ENCODE data around the gene KCNIP4. TPM values are rescaled to one million over a fixed set of nuclear protein-coding genes. Genes with fewer than 3 reads are reported as not detected.

Gene KCNIP4
- total RNA-seq, 2 experiments from 2014 or later, result not detected

GRCh38 chr4:21896767-21897166 lies 51.8 kb downstream of the KCNIP4 start:
- CTCF ChIA-PET, result interaction anchor here (0.7 kb wide), 1 partner anchor 442 kb away, joined by 3 read pairs; no protein-coding TSS in a partner anchor
- Mint-ChIP-seq H3K4me1 (ENCODE audit: low read depth) (no peaks in the 10 kb centered on the region), H3K27me3 (ENCODE audit: low read depth) (no peaks in the 10 kb centered on the region), H3K4me3 (no peak overlapping the region), H3K36me3 (ENCODE audit: low read depth) (no peaks in the 10 kb centered on the region), H3K9me3 (peaks cover 8% of the 10 kb centered on the region), H3K27ac (no peak overlapping the region)
- intact Hi-C loops (cut with micrococcal nuclease), result no loop called here
- DNase-seq, result no peak

DNA sequence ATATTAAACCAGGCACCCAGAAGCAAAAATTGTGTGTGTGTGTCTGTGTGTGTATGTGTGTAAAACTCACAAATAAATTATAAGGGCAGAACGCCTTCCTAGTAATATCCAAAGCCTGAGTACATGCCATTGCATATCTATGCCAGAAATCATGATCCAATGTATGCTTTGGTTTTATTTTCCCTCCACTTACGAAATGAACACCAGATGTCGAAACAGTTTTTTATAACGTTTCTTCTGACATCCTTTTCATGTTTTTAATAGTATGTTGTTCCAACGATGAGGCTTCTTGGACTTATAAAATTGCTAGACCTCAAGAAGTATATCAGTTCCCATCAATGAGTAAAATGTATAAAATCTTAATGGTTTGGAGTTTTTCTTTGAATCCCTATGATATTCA lies 55.4 kb downstream of the KCNIP4 start:
- CTCF ChIA-PET, result no interaction called here
- Mint-ChIP-seq H3K4me1 (ENCODE audit: low read depth) (peaks cover 5% of the 10 kb centered on the region), H3K27ac (no peak overlapping the region), H3K36me3 (ENCODE audit: low read depth) (no peaks in the 10 kb centered on the region), H3K27me3 (ENCODE audit: low read depth) (peaks cover 2% of the 10 kb centered on the region), H3K4me3 (no peak overlapping the region), H3K9me3 (peaks cover 4% of the 10 kb centered on the region)
- no peak for DNase-seq
- intact Hi-C loops (cut with micrococcal nuclease), result no loop called here

- Mint-ChIP-seq H3K9me3 (peaks cover 4% of the 10 kb centered on the region), H3K4me3 (no peak overlapping the region), H3K27me3 (ENCODE audit: low read depth) (peaks cover 2% of the 10 kb centered on the region), H3K36me3 (ENCODE audit: low read depth) (no peaks in the 10 kb centered on the region), H3K4me1 (ENCODE audit: low read depth) (peaks cover 7% of the 10 kb centered on the region), H3K27ac (no peak overlapping the region)
- CTCF ChIA-PET, result no interaction called here
- intact Hi-C loops (cut with micrococcal nuclease), result no loop called here
- no peak for DNase-seq
Observed at GRCh38 chr4:21890231-21890630, 58.3 kb downstream of the KCNIP4 start.

DNA sequence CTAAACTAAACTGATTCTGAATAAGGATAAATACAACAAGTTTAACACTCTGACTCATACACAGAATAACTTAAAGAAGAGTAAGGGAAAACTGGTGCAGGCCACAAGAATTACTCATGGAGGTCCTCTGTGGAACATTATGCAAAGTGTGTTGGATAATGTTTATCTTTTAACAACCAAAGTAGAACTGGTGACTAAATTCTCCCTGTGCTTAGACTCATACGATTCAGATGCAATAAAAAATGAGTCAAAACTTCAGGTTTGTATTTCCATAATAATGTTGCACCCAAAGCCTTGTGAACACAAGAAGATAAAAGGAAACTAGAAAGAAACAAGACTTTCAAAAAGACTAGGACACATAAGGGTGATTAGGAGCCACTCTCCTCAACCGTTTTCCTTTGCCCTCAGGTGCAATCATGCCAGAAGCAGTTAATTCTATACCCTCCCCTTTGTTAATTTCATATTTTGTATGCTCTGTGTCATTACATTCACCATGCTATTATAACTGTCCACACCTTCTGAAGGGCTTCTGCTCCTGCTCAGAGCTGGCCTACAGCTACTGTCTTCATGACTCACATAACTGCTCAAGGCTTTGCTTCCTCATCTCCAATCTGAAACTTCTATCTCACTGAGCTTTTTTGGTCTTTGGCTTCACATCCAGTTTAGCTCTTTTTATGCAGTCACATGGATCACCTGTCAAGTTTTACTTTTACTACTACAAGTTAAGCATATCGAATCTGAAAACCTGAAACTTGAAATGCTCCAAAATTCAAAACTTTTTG lies 60.2 kb downstream of the KCNIP4 start:
- H3K4me1 Mint-ChIP-seq (ENCODE audit: low read depth), result peaks cover 7% of the 10 kb centered on the region
- no peak for DNase-seq
- no peaks in the 10 kb centered on the region for H3K36me3 Mint-ChIP-seq (ENCODE audit: low read depth)
- peaks cover 2% of the 10 kb centered on the region for H3K27me3 Mint-ChIP-seq (ENCODE audit: low read depth)
- peak overlapping the region; percentile 51 for H3K27ac Mint-ChIP-seq
- H3K4me3 Mint-ChIP-seq, result no peak overlapping the region
- H3K9me3 Mint-ChIP-seq, result peaks cover 12% of the 10 kb centered on the region
- CTCF ChIA-PET, result interaction anchor here (0.6 kb wide), 1 partner anchor 449 kb away, joined by 3 read pairs; no protein-coding TSS in a partner anchor
- intact Hi-C loops (cut with micrococcal nuclease), result loop anchor here (2.0 to 10.0 kb wide), 3 partner anchors 496 to 786 kb away; no protein-coding TSS in a partner anchor

DNA sequence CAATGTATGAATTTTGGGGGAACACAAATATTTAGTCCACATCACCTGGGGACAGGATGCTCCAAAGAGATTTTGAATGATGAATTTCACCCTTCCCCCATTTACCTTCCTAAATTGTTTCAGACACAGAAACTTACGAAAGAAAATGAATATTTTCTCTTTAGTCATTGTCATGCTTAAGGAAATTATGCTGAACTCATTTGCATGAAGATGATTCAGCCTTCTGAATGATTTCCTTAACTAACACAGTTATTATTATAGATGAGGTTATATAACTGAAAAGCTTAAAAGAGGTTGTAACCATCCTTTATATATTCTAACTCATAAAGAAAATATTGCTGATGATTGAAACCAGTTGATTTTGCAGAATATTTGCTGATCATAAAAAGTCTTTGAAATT lies 61.1 kb downstream of the KCNIP4 start:
- CTCF ChIA-PET, result no interaction called here
- Mint-ChIP-seq H3K27me3 (ENCODE audit: low read depth) (peaks cover 2% of the 10 kb centered on the region), H3K36me3 (ENCODE audit: low read depth) (no peaks in the 10 kb centered on the region), H3K4me1 (ENCODE audit: low read depth) (peaks cover 7% of the 10 kb centered on the region), H3K27ac (no peak overlapping the region), H3K9me3 (peaks cover 12% of the 10 kb centered on the region), H3K4me3 (no peak overlapping the region)
- no peak for DNase-seq
- intact Hi-C loops (cut with micrococcal nuclease), result loop anchor here (5.0 to 10.0 kb wide), 2 partner anchors 615 to 787 kb away; no protein-coding TSS in a partner anchor

DNA sequence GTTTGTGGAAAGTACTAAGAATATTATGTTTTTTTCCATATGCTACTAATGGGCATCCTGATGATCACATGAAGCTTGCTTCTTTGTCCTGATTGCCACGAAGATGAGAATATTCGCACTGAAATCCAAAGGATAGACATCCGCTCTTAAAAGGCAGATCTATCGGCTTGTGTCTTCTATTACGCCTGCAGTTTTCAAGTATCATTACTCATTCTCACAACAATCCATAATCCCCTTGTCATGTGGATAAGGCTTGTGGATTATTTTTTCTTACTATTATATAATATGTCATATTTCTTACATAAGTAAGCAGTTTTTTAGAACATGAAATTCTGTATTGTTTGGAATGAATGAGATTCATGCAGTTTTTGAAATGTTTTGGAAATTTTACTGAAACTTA lies 62.8 kb downstream of the KCNIP4 start:
- intact Hi-C loops (cut with micrococcal nuclease), result loop anchor here (5.0 to 10.0 kb wide), 2 partner anchors 617 to 789 kb away; no protein-coding TSS in a partner anchor
- H3K27me3 Mint-ChIP-seq (ENCODE audit: low read depth), result no peaks in the 10 kb centered on the region
- DNase-seq, result no peak
- peaks cover 12% of the 10 kb centered on the region for H3K9me3 Mint-ChIP-seq
- peaks cover 11% of the 10 kb centered on the region for H3K4me1 Mint-ChIP-seq (ENCODE audit: low read depth)
- H3K36me3 Mint-ChIP-seq (ENCODE audit: low read depth), result no peaks in the 10 kb centered on the region
- no peak overlapping the region for H3K4me3 Mint-ChIP-seq
- CTCF ChIA-PET, result no interaction called here
- H3K27ac Mint-ChIP-seq, result no peak overlapping the region

DNA sequence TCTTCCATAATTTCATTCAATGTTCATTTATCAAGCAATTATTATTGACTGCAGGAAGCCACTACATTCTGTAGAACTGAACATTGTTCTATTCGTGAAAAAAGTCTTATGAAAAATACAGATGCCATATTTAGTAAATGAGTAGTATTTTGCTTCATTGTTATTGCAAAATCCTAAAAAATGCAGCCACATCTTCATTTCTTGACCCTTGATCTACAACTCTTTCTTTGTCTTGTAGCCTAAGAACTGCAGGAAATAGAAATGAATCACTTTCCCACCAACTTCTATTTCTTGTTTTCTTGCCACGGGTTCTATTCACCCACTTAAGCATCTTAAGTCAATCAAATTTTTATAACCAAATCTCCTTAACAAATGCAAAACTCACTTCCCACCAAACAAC lies 63.3 kb downstream of the KCNIP4 start:
- no peaks in the 10 kb centered on the region for H3K36me3 Mint-ChIP-seq (ENCODE audit: low read depth)
- H3K4me1 Mint-ChIP-seq (ENCODE audit: low read depth), result peaks cover 11% of the 10 kb centered on the region
- H3K27me3 Mint-ChIP-seq (ENCODE audit: low read depth), result no peaks in the 10 kb centered on the region
- H3K4me3 Mint-ChIP-seq, result no peak overlapping the region
- no peak for DNase-seq
- H3K9me3 Mint-ChIP-seq, result peaks cover 12% of the 10 kb centered on the region
- CTCF ChIA-PET, result no interaction called here
- intact Hi-C loops (cut with micrococcal nuclease), result loop anchor here (5.0 to 10.0 kb wide), 2 partner anchors 617 to 790 kb away; no protein-coding TSS in a partner anchor
- no peak overlapping the region for H3K27ac Mint-ChIP-seq

GRCh38 chr4:21884615-21885014 lies 64.0 kb downstream of the KCNIP4 start:
- CTCF ChIA-PET, result no interaction called here
- peaks cover 12% of the 10 kb centered on the region for H3K9me3 Mint-ChIP-seq
- no peaks in the 10 kb centered on the region for H3K36me3 Mint-ChIP-seq (ENCODE audit: low read depth)
- no peak for DNase-seq
- H3K4me3 Mint-ChIP-seq, result no peak overlapping the region
- intact Hi-C loops (cut with micrococcal nuclease), result loop anchor here (5.0 to 10.0 kb wide), 2 partner anchors 618 to 790 kb away; no protein-coding TSS in a partner anchor
- H3K27me3 Mint-ChIP-seq (ENCODE audit: low read depth), result no peaks in the 10 kb centered on the region
- no peak overlapping the region for H3K27ac Mint-ChIP-seq
- H3K4me1 Mint-ChIP-seq (ENCODE audit: low read depth), result peaks cover 11% of the 10 kb centered on the region

DNA sequence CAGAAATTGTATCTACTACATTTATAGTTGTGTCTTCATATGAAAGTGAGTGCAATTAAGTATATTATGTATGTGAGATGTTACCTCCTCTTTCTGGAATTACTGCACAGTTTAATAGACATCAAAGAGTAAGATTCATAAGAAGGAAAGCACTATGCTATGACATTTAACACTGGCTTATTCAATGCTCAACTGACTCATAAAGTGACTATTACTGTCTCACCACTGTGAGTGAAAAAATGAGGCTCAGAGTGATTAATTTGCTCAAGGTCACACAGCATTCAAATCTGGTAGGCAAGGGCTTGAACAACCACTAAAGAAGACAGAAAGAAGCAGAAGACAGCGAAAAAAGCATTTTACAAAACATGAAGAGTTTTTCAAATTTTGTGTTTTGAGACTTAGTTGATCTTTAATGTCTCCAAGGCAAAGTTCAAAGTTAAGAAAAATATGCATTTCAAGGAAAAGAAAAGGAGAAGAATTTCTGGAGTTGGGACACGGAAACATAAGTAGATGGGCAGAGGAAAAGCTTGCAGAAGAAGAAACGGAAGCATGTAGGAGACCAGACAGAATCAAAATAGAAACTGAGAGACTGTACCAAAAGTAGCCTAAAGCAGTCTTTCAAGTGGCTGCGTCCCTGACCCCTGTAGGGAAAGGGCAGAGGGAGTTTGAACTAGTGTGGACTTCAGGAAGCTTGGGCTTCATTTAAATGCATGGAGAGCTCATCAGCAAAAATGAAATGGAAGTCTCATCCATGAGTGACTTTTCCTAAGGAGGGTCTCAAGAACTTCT lies 66.3 kb downstream of the KCNIP4 start:
- no peaks in the 10 kb centered on the region for H3K27me3 Mint-ChIP-seq (ENCODE audit: low read depth)
- H3K4me3 Mint-ChIP-seq, result no peak overlapping the region
- H3K27ac Mint-ChIP-seq, result no peak overlapping the region
- CTCF ChIA-PET, result no interaction called here
- H3K4me1 Mint-ChIP-seq (ENCODE audit: low read depth), result peaks cover 3% of the 10 kb centered on the region
- intact Hi-C loops (cut with micrococcal nuclease), result loop anchor here (10.0 kb wide), 1 partner anchor 793 kb away; no protein-coding TSS in a partner anchor
- no peaks in the 10 kb centered on the region for H3K36me3 Mint-ChIP-seq (ENCODE audit: low read depth)
- H3K9me3 Mint-ChIP-seq, result peaks cover 11% of the 10 kb centered on the region
- no peak for DNase-seq

- H3K27me3 Mint-ChIP-seq (ENCODE audit: low read depth), result no peaks in the 10 kb centered on the region
- no peak for DNase-seq
- H3K27ac Mint-ChIP-seq, result no peak overlapping the region
- intact Hi-C loops (cut with micrococcal nuclease), result no loop called here
- H3K4me1 Mint-ChIP-seq (ENCODE audit: low read depth), result peaks cover 3% of the 10 kb centered on the region
- no peak overlapping the region for H3K4me3 Mint-ChIP-seq
- H3K36me3 Mint-ChIP-seq (ENCODE audit: low read depth), result no peaks in the 10 kb centered on the region
- H3K9me3 Mint-ChIP-seq, result peaks cover 1% of the 10 kb centered on the region
- CTCF ChIA-PET, result no interaction called here
Observed at GRCh38 chr4:21879187-21879586, 69.4 kb downstream of the KCNIP4 start.

DNA sequence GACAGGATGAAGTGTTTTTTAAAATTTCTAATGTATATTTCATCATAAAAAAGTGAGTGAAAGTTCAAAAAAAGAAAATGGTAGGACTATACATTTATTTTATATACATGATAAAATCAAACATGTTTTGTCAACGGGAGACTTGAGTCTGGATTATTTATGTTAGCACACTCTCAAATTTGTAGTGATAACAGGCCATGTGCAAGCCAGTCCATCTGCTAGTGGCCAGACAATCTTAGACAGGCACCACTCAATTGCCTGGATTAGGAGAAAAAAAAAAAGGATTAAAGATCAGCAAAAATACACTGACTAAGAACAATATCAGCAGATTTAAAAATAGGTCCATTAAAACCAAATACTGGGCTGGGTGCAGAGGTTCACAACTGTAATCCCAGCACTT lies 71.9 kb downstream of the KCNIP4 start:
- H3K4me1 Mint-ChIP-seq (ENCODE audit: low read depth), result no peaks in the 10 kb centered on the region
- CTCF ChIA-PET, result no interaction called here
- H3K27me3 Mint-ChIP-seq (ENCODE audit: low read depth), result no peaks in the 10 kb centered on the region
- no peak overlapping the region for H3K27ac Mint-ChIP-seq
- H3K4me3 Mint-ChIP-seq, result no peak overlapping the region
- H3K36me3 Mint-ChIP-seq (ENCODE audit: low read depth), result no peaks in the 10 kb centered on the region
- no peak for DNase-seq
- no peaks in the 10 kb centered on the region for H3K9me3 Mint-ChIP-seq
- intact Hi-C loops (cut with micrococcal nuclease), result no loop called here

DNA sequence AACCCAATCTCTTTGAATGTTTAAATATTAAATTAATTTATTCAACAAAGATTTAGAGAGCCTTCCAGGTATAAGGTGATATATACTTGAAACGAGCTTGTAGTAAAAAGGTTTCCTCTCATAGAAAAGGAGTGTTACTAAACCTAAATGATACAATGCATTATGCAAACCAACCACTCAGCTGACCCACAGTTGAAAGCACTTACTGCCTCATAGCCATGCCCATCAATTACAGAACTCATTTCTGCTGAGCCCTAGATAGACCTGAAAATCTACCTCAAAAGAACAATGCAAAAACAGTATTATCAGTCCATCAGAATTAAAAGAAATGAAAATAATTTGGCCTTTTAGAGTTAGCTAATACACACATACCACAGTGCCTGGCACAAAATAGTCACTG lies 75.4 kb downstream of the KCNIP4 start:
- CTCF ChIA-PET, result interaction anchor here (0.7 kb wide), 1 partner anchor 23 kb away, joined by 3 read pairs; no protein-coding TSS in a partner anchor
- no peak for DNase-seq
- H3K27ac Mint-ChIP-seq, result no peak overlapping the region
- H3K4me1 Mint-ChIP-seq (ENCODE audit: low read depth), result no peaks in the 10 kb centered on the region
- H3K36me3 Mint-ChIP-seq (ENCODE audit: low read depth), result no peaks in the 10 kb centered on the region
- H3K4me3 Mint-ChIP-seq, result no peak overlapping the region
- intact Hi-C loops (cut with micrococcal nuclease), result no loop called here
- no peaks in the 10 kb centered on the region for H3K9me3 Mint-ChIP-seq
- no peaks in the 10 kb centered on the region for H3K27me3 Mint-ChIP-seq (ENCODE audit: low read depth)

All from activated naive CD4-positive, alpha-beta T cell treated with anti-CD3 and anti-CD28 coated beads for 36 hours (primary cell).